SK-N-SH (cell line): ENCODE results near the gene ACLY. TPM values are rescaled to one million over a fixed set of nuclear protein-coding genes. Genes with fewer than 3 reads are reported as not detected.

Source experiments
- CTCF ChIA-PET: fragments of 300-600, 350-600 bp; formaldehyde crosslinking; extraction: SDS; loops from one replicate; lab custom pipeline; 2021; lab: Yijun Ruan, JAX
- POLR2A ChIA-PET: fragments of 350-600 bp; sonication (Branson Sonifier 250); formaldehyde crosslinking; extraction: SDS; loops from one replicate; lab custom pipeline; 2020; ENCODE audit warnings: antibody characterized with exemption, inconsistent platforms; lab: Yijun Ruan, JAX
- DNase-seq: peaks from one replicate; pipeline ENCODE4 v3.0.0; 2012
- H2AFZ ChIP-seq: fragments of 200-600 bp; sonication (generic); 2 replicates; pipeline ENCODE4 v1.8.1; 2016; ENCODE audit warnings: antibody characterized with exemption, mild to moderate bottlenecking, low read depth
- H3F3A ChIP-seq: fragments of 200-600 bp; sonication (generic); replicated peaks from 2 replicates; pipeline ENCODE3; 2016; ENCODE audit warnings: antibody characterized with exemption, mild to moderate bottlenecking; ENCODE audit not compliant: insufficient read depth
- H3K27ac ChIP-seq, 2 experiments: fragments of 200-500 bp in 1 of 2; fragments of 200-600 bp in 1 of 2; sonication (Bioruptor generic) in 1 of 2; sonication (generic), shearing (Covaris generic) in 1 of 2; 2 replicates each; pipeline versions ENCODE4 v1.5.1 to v1.6.1; 2014 to 2016; ENCODE audit warnings: low read depth in 2 of 2, inconsistent platforms in 1 of 2, low read length in 1 of 2, mild to moderate bottlenecking in 1 of 2, mixed read lengths in 1 of 2
- H3K27me3 ChIP-seq: fragments of 200-600 bp; sonication (generic), shearing (Covaris generic); 2 replicates; pipeline ENCODE4 v1.6.1; 2016; ENCODE audit warnings: mixed run types; ENCODE audit not compliant: insufficient read depth
- H3K36me3 ChIP-seq, 2 experiments: fragments of 200-500 bp in 1 of 2; fragments of 200-600 bp in 1 of 2; sonication (Bioruptor generic) in 1 of 2; sonication (generic) in 1 of 2; replicated peaks in 1 of 2; 2 replicates each; pipeline versions ENCODE3 to v1.5.1; 2014 to 2016; ENCODE audit warnings: low read length in 1 of 2, mild to moderate bottlenecking in 1 of 2; ENCODE audit not compliant: insufficient read depth in 2 of 2, control insufficient read depth in 1 of 2
- H3K4me1 ChIP-seq, 2 experiments: fragments of 200-500 bp in 1 of 2; fragments of 200-600 bp in 1 of 2; sonication (Bioruptor generic) in 1 of 2; sonication (generic), shearing (Covaris generic) in 1 of 2; 2 replicates each; pipeline versions ENCODE4 v1.5.1 to v1.6.1; 2014 to 2016; ENCODE audit warnings: low read depth in 1 of 2, low read length in 1 of 2, mixed run types in 1 of 2; ENCODE audit not compliant: insufficient read depth in 2 of 2, control insufficient read depth in 1 of 2
- H3K4me2 ChIP-seq: fragments of 200-600 bp; sonication (generic), shearing (Covaris generic); 2 replicates; pipeline ENCODE4 v1.6.1; 2017; ENCODE audit warnings: mixed run types
- H3K4me3 ChIP-seq, 2 experiments: fragments of 200-500 bp in 1 of 2; fragments of 200-600 bp in 1 of 2; sonication (Bioruptor generic) in 1 of 2; sonication (generic), shearing (Covaris generic) in 1 of 2; 2 replicates each; pipeline versions ENCODE4 v1.5.1 to v1.8.1; 2014 to 2016; ENCODE audit warnings: low read depth in 2 of 2, inconsistent platforms in 1 of 2, low read length in 1 of 2, mild to moderate bottlenecking in 1 of 2, mixed read lengths in 1 of 2, moderate library complexity in 1 of 2
- H3K79me2 ChIP-seq: fragments of 200-600 bp; sonication (generic); 2 replicates; pipeline ENCODE4 v1.8.1; 2017; ENCODE audit warnings: mild to moderate bottlenecking; ENCODE audit not compliant: insufficient read depth
- H3K9ac ChIP-seq: fragments of 200-600 bp; sonication (generic); 2 replicates; pipeline ENCODE4 v1.6.1; 2017; ENCODE audit warnings: mixed run types
- H3K9me2 ChIP-seq: fragments of 200-600 bp; sonication (generic); 2 replicates; pipeline ENCODE4 v1.6.1; 2017; ENCODE audit warnings: mixed run types
- H3K9me3 ChIP-seq: fragments of 200-600 bp; sonication (generic); 2 replicates; pipeline ENCODE4 v1.6.1; 2017; ENCODE audit warnings: mixed run types, mild to moderate bottlenecking, moderate library complexity
- H4K20me1 ChIP-seq: fragments of 200-600 bp; sonication (generic); 2 replicates; pipeline ENCODE4 v1.6.1; 2017; ENCODE audit warnings: mild to moderate bottlenecking, mixed run types; ENCODE audit not compliant: insufficient read depth
- CHD2 ChIP-seq: fragments of 150-350 bp; IDR thresholded peaks from 2 replicates; pipeline ENCODE4 v1.6.1; 2018; ENCODE audit warnings: low read length; ENCODE audit not compliant: partially characterized antibody
- CTCF ChIP-seq: fragments of 200-600 bp; sonication (generic); IDR thresholded peaks from 2 replicates; pipeline ENCODE4 v1.6.1; 2017; ENCODE audit warnings: antibody characterized with exemption, mild to moderate bottlenecking, moderate library complexity
- EZH2phosphoT487 ChIP-seq: fragments of 200-600 bp; sonication (generic); IDR thresholded peaks from 2 replicates; pipeline ENCODE4 v1.6.1; 2017; ENCODE audit warnings: low read depth, mixed run types, mild to moderate bottlenecking, antibody characterized with exemption, moderate library complexity, borderline replicate concordance
- FOXJ3 ChIP-seq: sonication (generic); formaldehyde crosslinking; IDR thresholded peaks from 2 replicates; pipeline ENCODE4 v1.5.1; 2020; ENCODE audit warnings: mild to moderate bottlenecking, missing genetic modification reagents
- FOXM1 ChIP-seq: IDR thresholded peaks from 2 replicates; pipeline ENCODE4 v1.4.0; 2012; ENCODE audit warnings: low read depth, mild to moderate bottlenecking
- GABPA ChIP-seq: IDR thresholded peaks from 2 replicates; pipeline ENCODE4 v1.4.0; 2012; ENCODE audit warnings: low read depth, mild to moderate bottlenecking
- GATA2 ChIP-seq: sonication (generic); formaldehyde crosslinking; IDR thresholded peaks from 2 replicates; pipeline ENCODE4 v1.5.0; 2020; ENCODE audit warnings: mild to moderate bottlenecking, missing genetic modification reagents
- JUND ChIP-seq: IDR thresholded peaks from 2 replicates; pipeline ENCODE4 v1.4.0; 2012
- MXI1 ChIP-seq: IDR thresholded peaks from 2 replicates; pipeline ENCODE4 v1.6.1; 2012; ENCODE audit warnings: mild to moderate bottlenecking, low read depth, low read length, improper control_type of control experiment
- NFIC ChIP-seq: IDR thresholded peaks from 2 replicates; pipeline ENCODE4 v1.4.0; 2012; ENCODE audit warnings: borderline replicate concordance
- NRF1 ChIP-seq: IDR thresholded peaks from 2 replicates; pipeline ENCODE4 v1.6.1; 2012; ENCODE audit warnings: low read depth, mild to moderate bottlenecking, low read length
- RAD21 ChIP-seq: IDR thresholded peaks from 2 replicates; pipeline ENCODE4 v1.6.1; 2012; ENCODE audit warnings: mild to moderate bottlenecking, low read length
- RFX5 ChIP-seq: IDR thresholded peaks from 2 replicates; pipeline ENCODE4 v1.6.1; 2012; ENCODE audit warnings: mild to moderate bottlenecking, improper control_type of control experiment, low read length
- RXRA ChIP-seq: IDR thresholded peaks from 2 replicates; pipeline ENCODE4 v1.4.0; 2012; ENCODE audit warnings: low read depth, mild to moderate bottlenecking, borderline replicate concordance
- SMC3 ChIP-seq: IDR thresholded peaks from 2 replicates; pipeline ENCODE4 v1.6.1; 2012; ENCODE audit warnings: low read depth, low read length, improper control_type of control experiment
- TAF1 ChIP-seq: IDR thresholded peaks from 2 replicates; pipeline ENCODE4 v1.6.1; 2012; ENCODE audit warnings: low read depth, mild to moderate bottlenecking, low read length, moderate library complexity, borderline replicate concordance
- TCF12 ChIP-seq: IDR thresholded peaks from 2 replicates; pipeline ENCODE4 v1.4.0; 2012
- TEAD4 ChIP-seq: IDR thresholded peaks from 2 replicates; pipeline ENCODE4 v1.4.0; 2012; ENCODE audit warnings: mild to moderate bottlenecking, borderline replicate concordance; ENCODE audit not compliant: insufficient read depth
- USF1 ChIP-seq: IDR thresholded peaks from 2 replicates; pipeline ENCODE4 v1.4.0; 2012; ENCODE audit warnings: low read depth, borderline replicate concordance
- ZBTB33 ChIP-seq: IDR thresholded peaks from 2 replicates; pipeline ENCODE4 v1.4.0; 2012; ENCODE audit warnings: low read depth, borderline replicate concordance
- WGBS: methylation state at CpG from one replicate; pipeline ENCODE4 v1.1.6; 2017; ENCODE audit warnings: low lambda C conversion rate; 5-methylcytosine and 5-hydroxymethylcytosine counted together
- polyA plus RNA-seq, 3 experiments: library from polyadenylated mRNA; depleted of rRNA; stranded (reverse); fragments of >200 nt; gene quantifications; 2 replicates each; pipeline ENCODE4 v1.2.3, GENCODE V29; 2012

ACLY gene
- polyA plus RNA-seq, 1 of the 3 experiments (the other 2 are of a cell fraction), result 163 TPM

DNA sequence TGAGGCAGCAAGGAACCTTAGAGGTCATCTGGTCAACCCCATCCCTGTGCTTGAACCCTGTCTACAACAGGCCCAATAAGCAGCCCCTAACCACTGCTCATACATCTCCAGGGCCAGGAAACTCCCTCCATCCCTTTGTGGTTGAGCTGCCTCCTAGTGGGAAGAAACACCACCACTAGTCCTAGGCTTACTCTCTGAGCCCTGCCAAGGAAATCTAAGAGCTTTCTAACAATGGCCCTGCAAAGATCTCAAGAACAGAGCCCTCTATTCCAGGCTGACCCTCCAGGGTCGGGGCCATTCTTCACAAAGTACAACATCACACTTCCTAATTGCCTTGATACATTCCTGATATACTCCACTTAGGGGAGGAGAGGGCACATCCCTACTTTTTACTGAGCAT is 5.8 kb downstream of the ACLY start:
- no peak for TF ChIP-seq NRF1
- TF ChIP-seq MXI1, result no peak
- TF ChIP-seq TAF1, result no peak
- TF ChIP-seq SMC3, result no peak
- no peak for TF ChIP-seq FOXJ3 (CRISPR knock-in tag)
- TF ChIP-seq CHD2, result no peak
- TF ChIP-seq CTCF, result 0 out of 2 replicates have a peak, but pooled peaks have one; percentile 18
- Histone ChIP-seq H3K27me3 (no peaks in the 10 kb centered on the region), H4K20me1 (peaks cover 58% of the 10 kb centered on the region), H3K4me3 (no peak overlapping the region), H3K9ac (no peak overlapping the region), H3K4me2 (no peak overlapping the region), H3K9me3 (no peaks in the 10 kb centered on the region), H3K9me2 (no peaks in the 10 kb centered on the region), H3K4me1 (peaks cover 35 to 61% of the 10 kb centered on the region in 2 experiments; a peak in 3 of 4 replicates), H2AFZ (no peak overlapping the region), H3K36me3 (peaks cover 41 to 47% of the 10 kb centered on the region in 2 experiments), H3K27ac (peak overlapping the region; percentile 4 to 15; a peak in 2 of 4 replicates), H3K79me2 (peaks cover 84% of the 10 kb centered on the region), H3F3A (peaks cover 39% of the 10 kb centered on the region)
- ChIA-PET CTCF (interaction anchor here (0.9 to 1.4 kb wide), 2 partner anchors 50 to 111 kb away, joined by 4 read pairs; no protein-coding TSS in a partner anchor), POLR2A (no interaction called here)
- whole genome bisulfite sequencing, result 86% methylated on average over 1 of the region's 1 CpG
- no peak for DNase-seq

GRCh38 chr17:41910701-41911391 is 7.9 kb downstream of the ACLY start:
- Histone ChIP-seq H2AFZ (no peak overlapping the region), H3K9ac (peak overlapping the region; percentile 52; the same call in 1 of the 2 replicates), H3K79me2 (peaks cover 75% of the 10 kb centered on the region), H3K36me3 (peaks cover 49 to 52% of the 10 kb centered on the region in 2 experiments), H3F3A (peaks cover 51% of the 10 kb centered on the region), H3K4me3 (no peak overlapping the region), H3K9me3 (no peaks in the 10 kb centered on the region), H3K4me2 (peak overlapping the region; percentile 69), H3K9me2 (no peaks in the 10 kb centered on the region), H3K27ac (peak overlapping the region; percentile 72 to 91), H3K27me3 (no peaks in the 10 kb centered on the region), H3K4me1 (peaks cover 44 to 71% of the 10 kb centered on the region in 2 experiments), H4K20me1 (peaks cover 51% of the 10 kb centered on the region)
- ChIA-PET POLR2A (interaction anchor here (1.4 kb wide), 1 partner anchor 12 kb away, joined by 3 read pairs; no protein-coding TSS in a partner anchor), CTCF (interaction anchor here (0.7 to 1.0 kb wide), 2 partner anchors 48 to 170 kb away, joined by 3 to 4 read pairs; no protein-coding TSS in a partner anchor)
- WGBS, result 27% methylated on average over 13 of the region's 13 CpGs
- DNase-seq, result no peak
- TF ChIP-seq JUND (peak; percentile 75), FOXJ3 (CRISPR knock-in tag) (no peak), USF1 (no peak), FOXM1 (no peak), RFX5 (no peak), CHD2 (no peak), RAD21 (no peak), CTCF (peak; percentile 10; the same call in 1 of the 2 replicates), GABPA (peak; percentile 23; the same call in 1 of the 2 replicates), GATA2 (CRISPR knock-in tag) (no peak), EZH2phosphoT487 (no peak), ZBTB33 (no peak), TEAD4 (no peak), NFIC (peak; percentile 75; the same call in 1 of the 2 replicates), RXRA (peak; percentile 66; the same call in 1 of the 2 replicates), TCF12 (peak; percentile 85)
